ENCODE data around the gene TEKT3. TPM values are rescaled to one million over a fixed set of nuclear protein-coding genes. Genes with fewer than 3 reads are reported as not detected.

Gene TEKT3
- polyA plus RNA-seq, 1 of the 3 experiments (the other 2 are of a cell fraction) = 0.62 TPM

- TF ChIP-seq USF2 (IDR thresholded peaks at IDR 0.05; ENCODE audit: borderline replicate concordance, low read depth, low read length) (no peak), IRF3 (IDR thresholded peaks at IDR 0.05; ENCODE audit: low read depth, low read length) (no peak), RXRA (IDR thresholded peaks at IDR 0.05; ENCODE audit: borderline replicate concordance, low read depth) (no peak), POLR2AphosphoS5 (IDR thresholded peaks at IDR 0.05; ENCODE audit: low read depth, low read length) (no peak), GABPA (IDR thresholded peaks at IDR 0.05; ENCODE audit: low read depth) (no peak), FOXJ3 (CRISPR knock-in tag; IDR thresholded peaks at IDR 0.05) (no peak), FOXM1 (IDR thresholded peaks at IDR 0.05; ENCODE audit: low read depth) (no peak), REST (IDR thresholded peaks at IDR 0.05; ENCODE audit: low read depth, low read length) (no peak)
Measured at GRCh38 chr17:15349119-15349518, 7.7 kb upstream of the TEKT3 start (continued).

- H3K9ac ChIP-seq = no peak overlapping the region
- H3K27me3 ChIP-seq (ENCODE audit: insufficient read depth) = no peaks in the 10 kb centered on the region
- no peak overlapping the region for H3K27ac ChIP-seq (ENCODE audit: low read depth in 2 of 2, low read length in 1 of 2)
- no peak overlapping the region; the same call in 1 of the 2 replicates for H3K4me2 ChIP-seq
- ChIA-PET CTCF (interaction anchor here (1.3 kb wide), 1 partner anchor 155 kb away, joined by 3 read pairs; no protein-coding TSS in a partner anchor), POLR2A (no interaction called here)
- H3K9me2 ChIP-seq = no peaks in the 10 kb centered on the region
- H3K4me3 ChIP-seq (ENCODE audit: low read depth in 2 of 2, low read length in 1 of 2) = no peak overlapping the region
- H3F3A ChIP-seq (replicated peaks; ENCODE audit: insufficient read depth) = no peaks in the 10 kb centered on the region
- no peaks in the 10 kb centered on the region for H4K20me1 ChIP-seq (ENCODE audit: insufficient read depth)
- no peaks in the 10 kb centered on the region for H3K9me3 ChIP-seq
- 34% methylated on average over 4 of the region's 4 CpGs for WGBS (ENCODE audit: low lambda C conversion rate)
- H3K4me1 ChIP-seq (ENCODE audit: control insufficient read depth in 1 of 2, insufficient read depth in 2 of 2, low read depth in 1 of 2, low read length in 1 of 2) = peaks cover 5 to 11% of the 10 kb centered on the region in 2 experiments; a peak in 3 of 4 replicates
- H3K36me3 ChIP-seq (replicated peaks in 1 of 2; ENCODE audit: control insufficient read depth in 1 of 2, insufficient read depth in 2 of 2, low read length in 1 of 2) = no peaks in the 10 kb centered on the region
- H3K79me2 ChIP-seq (ENCODE audit: insufficient read depth) = no peaks in the 10 kb centered on the region
- no peak for DNase-seq
- H2AFZ ChIP-seq (ENCODE audit: low read depth) = no peak overlapping the region
- TF ChIP-seq POLR2AphosphoS5 (IDR thresholded peaks at IDR 0.05; ENCODE audit: low read depth, low read length) = no peak
- no peak for TF ChIP-seq JUND (IDR thresholded peaks at IDR 0.05)
- TF ChIP-seq ZBTB33 (IDR thresholded peaks at IDR 0.05; ENCODE audit: borderline replicate concordance, low read depth) = no peak
- no peak for TF ChIP-seq YY1 (IDR thresholded peaks at IDR 0.05; ENCODE audit: low read depth)
- TF ChIP-seq RAD21 (IDR thresholded peaks at IDR 0.05; ENCODE audit: low read length) = no peak
- TF ChIP-seq NFIC (IDR thresholded peaks at IDR 0.05; ENCODE audit: borderline replicate concordance) = no peak
- no peak for TF ChIP-seq RCOR1 (IDR thresholded peaks at IDR 0.05; ENCODE audit: low read length)
- no peak for TF ChIP-seq IRF3 (IDR thresholded peaks at IDR 0.05; ENCODE audit: low read depth, low read length)
- TF ChIP-seq RXRA (IDR thresholded peaks at IDR 0.05; ENCODE audit: borderline replicate concordance, low read depth) = no peak
- no peak for TF ChIP-seq ELF1 (IDR thresholded peaks at IDR 0.05)
- TF ChIP-seq NRF1 (IDR thresholded peaks at IDR 0.05; ENCODE audit: low read depth, low read length) = no peak
- TF ChIP-seq GABPA (IDR thresholded peaks at IDR 0.05; ENCODE audit: low read depth) = no peak
- no peak for TF ChIP-seq FOSL2 (IDR thresholded peaks at IDR 0.05; ENCODE audit: borderline replicate concordance, low read depth)
- TF ChIP-seq RFX5 (IDR thresholded peaks at IDR 0.05; ENCODE audit: low read length) = no peak
- TF ChIP-seq FOXJ3 (CRISPR knock-in tag; IDR thresholded peaks at IDR 0.05) = no peak
- TF ChIP-seq MAX (IDR thresholded peaks at IDR 0.05; ENCODE audit: low read depth) = no peak
- TF ChIP-seq FOXM1 (IDR thresholded peaks at IDR 0.05; ENCODE audit: low read depth) = no peak
- TF ChIP-seq EZH2phosphoT487 (IDR thresholded peaks at IDR 0.05; ENCODE audit: borderline replicate concordance, low read depth) = no peak
- no peak for TF ChIP-seq TCF12 (IDR thresholded peaks at IDR 0.05)
Measured at GRCh38 chr17:15348021-15348420, 6.6 kb upstream of the TEKT3 start.

All from SK-N-SH (cell line).